GM19452 (cell line): ENCODE results near the gene CD68.
"Not testable (repeated sequence)": the region's sequence is repeated elsewhere in the genome, so short reads cannot be mapped to it uniquely, and the experiment has no call there.

ENCODE experiments used
- ATAC-seq: cut with Tn5 transposase; IDR thresholded peaks from one replicate; pipeline ENCODE4 v1.9.1; 2021; ENCODE audit not compliant: unreplicated experiment

CD68 gene

GRCh38 chr17:7613769-7614424 lies 34.5 kb downstream of the CD68 start:
- ATAC-seq = no peak

DNA sequence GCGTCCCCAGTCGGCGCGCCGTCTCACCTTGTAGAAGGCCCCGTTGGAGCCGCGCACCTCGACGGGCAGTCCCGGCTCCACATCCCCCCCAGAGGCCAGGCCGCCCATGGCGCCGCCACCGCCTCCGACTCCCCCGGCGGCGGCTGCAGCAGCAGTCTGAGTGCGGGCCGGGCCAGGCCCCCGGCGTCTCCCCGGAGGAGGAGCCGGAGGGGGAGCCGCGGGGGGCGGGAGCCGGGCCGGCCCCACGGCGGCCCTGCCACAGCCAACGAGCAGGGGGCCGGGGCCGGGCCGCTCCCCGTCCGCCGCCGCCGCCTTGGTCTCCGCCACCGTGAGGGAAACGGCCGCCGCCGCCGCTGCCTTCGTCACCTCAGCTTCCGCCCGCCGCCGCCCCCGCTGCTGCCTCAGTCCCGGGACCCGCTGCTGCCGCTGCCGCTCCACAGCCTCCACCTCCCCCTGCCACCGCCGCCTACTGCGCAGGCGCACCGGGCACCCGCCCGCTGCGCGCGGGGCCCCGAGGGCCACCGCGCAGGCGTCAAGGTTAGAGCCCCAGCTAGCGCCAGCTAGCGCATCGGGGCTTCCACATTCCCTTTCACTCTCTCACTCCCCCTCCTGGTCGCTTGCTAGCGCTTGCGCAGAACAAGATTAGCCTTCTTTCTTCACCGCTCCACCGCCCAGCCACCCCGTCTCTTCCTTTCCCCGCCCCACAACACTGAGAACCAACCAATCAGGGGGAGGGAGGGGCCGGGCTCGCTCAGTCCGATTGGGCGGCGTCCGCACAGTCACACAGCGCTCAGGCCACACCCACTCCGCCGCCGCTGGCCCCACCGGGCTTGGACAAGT lies 35.2 kb downstream of the CD68 start, which contains the start of gene FXR2:
Gene FXR2 (minus strand): TSS at position 473 of the 840 bp plus-strand sequence. CDS start 365 bp downstream, at position 108.
- ATAC-seq = peak; percentile 80

- no peak for ATAC-seq
Measured at GRCh38 chr17:7615265-7615747, 35.9 kb downstream of the CD68 start.

GRCh38 chr17:7618608-7619007 lies 39.2 kb downstream of the CD68 start:
- ATAC-seq = no peak

- ATAC-seq = no peak
Measured at GRCh38 chr17:7620835-7621234, 41.4 kb downstream of the CD68 start.

GRCh38 chr17:7623661-7624060 lies 44.2 kb downstream of the CD68 start:
- ATAC-seq = no peak

GRCh38 chr17:7625749-7626148 lies 46.3 kb downstream of the CD68 start:
- ATAC-seq = not testable (repeated sequence)

GRCh38 chr17:7626307-7626706 lies 46.9 kb downstream of the CD68 start:
- no peak for ATAC-seq

- ATAC-seq = no peak
Measured at GRCh38 chr17:7626956-7627249, 47.5 kb downstream of the CD68 start.

- peak; percentile 90 for ATAC-seq
Measured at GRCh38 chr17:7627250-7628121, 48.0 kb downstream of the CD68 start, which contains the start of gene SAT2. Gene SAT2, minus strand, starts transcription at chr17:7627821. Its CDS starts 186 bp downstream, at chr17:7627635.

DNA sequence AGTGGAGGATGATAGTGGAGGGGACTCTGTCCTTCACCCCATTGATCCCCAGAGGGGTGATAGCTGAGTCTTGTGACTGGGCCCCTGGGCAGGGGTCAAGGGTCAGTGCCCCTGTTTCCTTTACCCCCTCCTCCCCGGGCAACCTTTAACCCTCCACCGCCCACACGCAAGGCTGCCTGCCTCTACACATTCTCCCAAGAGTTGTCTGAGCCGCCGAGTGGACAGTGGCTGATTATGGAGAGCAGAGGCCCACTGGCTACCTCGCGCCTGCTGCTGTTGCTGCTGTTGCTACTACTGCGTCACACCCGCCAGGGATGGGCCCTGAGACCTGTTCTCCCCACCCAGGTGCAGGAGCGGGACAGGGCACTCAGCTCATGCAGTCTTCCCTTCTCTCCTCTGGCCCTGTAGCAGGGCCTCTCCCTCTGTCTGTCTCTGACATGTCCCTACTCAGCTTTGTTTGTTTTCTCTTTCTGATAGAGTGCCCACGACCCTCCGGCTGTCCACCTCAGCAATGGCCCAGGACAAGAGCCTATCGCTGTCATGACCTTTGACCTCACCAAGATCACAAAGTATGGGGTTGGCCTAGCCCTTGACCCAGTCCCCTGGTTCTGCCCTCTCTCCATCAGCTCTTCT lies 50.6 kb downstream of the CD68 start, which contains the start of gene SHBG:
Gene SHBG (plus strand): TSS at position 197 of the 633 bp plus-strand sequence. CDS start 38 bp downstream, at position 235.
- no peak for ATAC-seq
